Natural killer cell (primary cell): ENCODE measurements around the gene SNAPC4. TPM values are rescaled to one million over a fixed set of nuclear protein-coding genes. Genes with fewer than 3 reads are reported as not detected.

Experiments used
- ATAC-seq, 3 donors: fragments of 150-1000 bp in 2 of 3; fragments of 200-7000 bp in 1 of 3; cut with Tn5 transposase; 1 replicate in 1 of 3; 2 replicates in 2 of 3; pipeline ENCODE4 v1.10.0; 2021; ENCODE audit warnings: mild to moderate bottlenecking in 2 of 3, moderate library complexity in 2 of 3
- DNase-seq, 2 donors: peaks; one replicate each; pipeline versions ENCODE4 v3.0.0 to v3.0.0-alpha.2; 2013 to 2021; ENCODE audit warnings: mixed read lengths in 1 of 2
- H3K27ac ChIP-seq: one replicate; pipeline ENCODE4 v1.5.1; 2013; ENCODE audit warnings: mild to moderate bottlenecking, low read length
- H3K27me3 ChIP-seq: one replicate; pipeline ENCODE4 v1.6.1; 2013; ENCODE audit warnings: low read length; ENCODE audit not compliant: control insufficient read depth, insufficient read depth
- H3K36me3 ChIP-seq: one replicate; pipeline ENCODE4 v1.6.1; 2013; ENCODE audit warnings: low read length; ENCODE audit not compliant: control insufficient read depth, insufficient read depth
- H3K4me1 ChIP-seq: one replicate; pipeline ENCODE4 v1.6.1; 2013; ENCODE audit warnings: low read length; ENCODE audit not compliant: control insufficient read depth, insufficient read depth
- H3K4me3 ChIP-seq: one replicate; pipeline ENCODE4 v1.5.1; 2013; ENCODE audit warnings: low read length
- H3K9me3 ChIP-seq: one replicate; pipeline ENCODE4 v1.6.1; 2013; ENCODE audit warnings: low read length; ENCODE audit not compliant: control insufficient read depth, insufficient read depth
- H3K27ac Mint-ChIP-seq, 2 donors: one replicate each; pipeline ENCODE4 v1.8.0; 2022; ENCODE audit warnings: mild to moderate bottlenecking in 2 of 2, mixed read lengths in 2 of 2, moderate library complexity in 1 of 2
- H3K27me3 Mint-ChIP-seq, 2 donors: one replicate each; pipeline ENCODE4 v1.8.0; 2022; ENCODE audit warnings: low read depth in 2 of 2, mixed read lengths in 2 of 2
- H3K36me3 Mint-ChIP-seq: one replicate; pipeline ENCODE4 v1.8.0; 2022; ENCODE audit warnings: mixed read lengths
- H3K4me1 Mint-ChIP-seq, 2 donors: one replicate each; pipeline ENCODE4 v1.8.0; 2022; ENCODE audit warnings: mixed read lengths in 2 of 2
- H3K4me3 Mint-ChIP-seq: one replicate; pipeline ENCODE4 v1.8.0; 2022; ENCODE audit warnings: mild to moderate bottlenecking, moderate library complexity, mixed read lengths
- H3K9me3 Mint-ChIP-seq, 2 donors: one replicate each; pipeline ENCODE4 v1.8.0; 2022; ENCODE audit warnings: mixed read lengths in 2 of 2
- CTCF ChIP-seq: fragments of 200-600 bp; IDR thresholded peaks from one replicate; pipeline ENCODE4 v1.8.0; 2022; ENCODE audit warnings: antibody characterized with exemption
- WGBS: methylation state at CpG from one replicate; pipeline ENCODE4 v1.1.7; 2013; ENCODE audit warnings: missing lambda C conversion rate; ENCODE audit not compliant: insufficient coverage; 5-methylcytosine and 5-hydroxymethylcytosine counted together
- intact Hi-C: fragments of 100-400 bp; cut with micrococcal nuclease; formaldehyde crosslinking; loops from one replicate; pipeline ENCODE4 v1.14.2; 2022
- total RNA-seq, 4 donors: library from RNA; stranded (reverse); fragments of 120-200 nt in 1 of 4; gene quantifications; one replicate each; pipeline versions ENCODE4 v1.2.3 to v1.2.4, GENCODE V29; 2013 to 2022

The SNAPC4 gene
- total RNA-seq, 3 donors from 2014 or later (not counting 1 experiment from before 2014, with no cell fraction given): 9.0 to 11.3 (median 9.4) TPM

DNA sequence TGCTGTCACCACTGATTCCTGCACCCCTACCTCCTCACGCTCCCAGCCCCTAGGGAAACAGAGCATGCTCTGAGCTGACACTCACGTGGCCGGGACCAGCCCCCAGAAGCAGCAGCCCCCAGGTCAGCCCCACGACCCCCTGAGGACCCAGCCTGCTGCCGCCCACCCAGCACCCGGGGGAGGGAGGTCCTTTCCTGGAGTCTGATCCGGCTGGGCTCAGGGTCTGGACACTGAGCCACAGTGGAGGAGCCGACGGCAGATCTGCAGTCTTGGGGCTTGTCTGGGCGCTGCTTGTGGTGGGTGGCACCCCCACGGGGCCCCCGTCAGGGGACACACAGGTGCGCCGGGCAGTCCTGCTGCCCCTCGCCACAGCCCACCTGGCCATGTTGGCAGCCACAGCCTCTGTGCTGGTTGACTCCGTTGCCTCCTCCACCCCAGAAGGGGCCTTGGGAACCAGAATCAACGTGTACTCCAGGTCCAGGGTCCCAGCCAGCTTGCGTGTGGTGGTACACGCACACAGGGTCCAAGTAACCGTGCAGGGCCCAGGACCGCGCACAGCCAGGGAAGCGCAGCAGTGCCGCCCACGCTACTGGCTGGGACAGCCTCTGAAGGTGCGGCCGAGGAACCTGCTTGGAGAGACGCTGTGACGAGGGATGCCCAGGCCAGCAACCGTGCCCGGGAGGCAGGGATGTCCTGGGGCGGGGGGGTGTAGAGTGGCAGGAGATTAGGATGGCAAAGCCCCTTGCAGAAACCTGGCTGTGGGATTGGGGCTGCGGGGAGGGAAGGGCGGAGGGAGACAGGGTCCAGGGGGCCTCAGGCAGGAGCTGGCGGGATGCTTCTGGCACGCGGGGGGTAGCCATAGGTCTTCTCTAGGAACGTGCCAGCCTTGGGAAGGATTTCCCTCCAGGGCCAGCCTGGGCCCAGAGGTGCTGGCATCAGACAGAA lies 39.9 kb downstream of the SNAPC4 start:
- DNase-seq (no peak), ATAC-seq (no peak)
- peaks cover 2% of the 10 kb centered on the region for H3K36me3 ChIP-seq
- WGBS: 91% methylated on average over 38 of the region's 38 CpGs
- Mint-ChIP-seq H3K4me1 (peaks cover 0 to 5% of the 10 kb centered on the region in 2 donors), H3K4me3 (no peak overlapping the region), H3K27me3 (no peaks in the 10 kb centered on the region), H3K27ac (peak overlapping the region in 1 of 2 donors; percentile 51), H3K36me3 (no peaks in the 10 kb centered on the region), H3K9me3 (no peaks in the 10 kb centered on the region)
- no peaks in the 10 kb centered on the region for H3K27me3 ChIP-seq
- no peak for TF ChIP-seq CTCF
- H3K4me3 ChIP-seq: no peak overlapping the region
- intact Hi-C loops: loop anchor here (10.0 kb wide), 1 partner anchor 45 kb away; no protein-coding TSS in a partner anchor
- H3K9me3 ChIP-seq: no peaks in the 10 kb centered on the region
- no peak overlapping the region for H3K27ac ChIP-seq
- peaks cover 22% of the 10 kb centered on the region for H3K4me1 ChIP-seq

DNA sequence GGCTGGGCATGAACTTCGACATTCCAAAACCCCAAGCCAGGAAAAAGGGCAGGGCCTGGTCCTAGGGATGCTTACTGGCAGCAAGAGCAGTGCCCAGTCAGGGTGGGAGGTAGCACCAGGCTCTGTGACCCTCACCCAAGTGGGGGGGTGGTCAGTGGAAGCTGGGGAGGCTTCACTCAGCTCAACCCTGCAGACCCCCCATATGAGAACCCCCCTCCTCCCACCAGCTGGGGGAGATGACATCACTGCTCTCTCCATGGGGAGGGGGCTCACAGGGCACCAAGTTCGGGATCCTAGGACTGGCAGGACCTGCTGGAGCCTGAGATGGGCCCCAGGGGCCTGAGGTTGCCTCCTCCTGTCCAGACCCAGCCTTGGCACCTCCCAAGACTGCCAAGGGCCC lies 41.1 kb downstream of the SNAPC4 start:
- ATAC-seq (no peak), DNase-seq (no peak)
- TF ChIP-seq CTCF: no peak
- Histone ChIP-seq H3K36me3 (peaks cover 2% of the 10 kb centered on the region), H3K27ac (no peak overlapping the region), H3K9me3 (no peaks in the 10 kb centered on the region), H3K4me3 (no peak overlapping the region), H3K27me3 (no peaks in the 10 kb centered on the region), H3K4me1 (peaks cover 12% of the 10 kb centered on the region)
- WGBS: 68% methylated on average over 2 of the region's 2 CpGs
- H3K27me3 Mint-ChIP-seq: no peaks in the 10 kb centered on the region
- no peaks in the 10 kb centered on the region for H3K36me3 Mint-ChIP-seq
- H3K27ac Mint-ChIP-seq: no peak overlapping the region
- H3K4me1 Mint-ChIP-seq: peaks cover 0 to 5% of the 10 kb centered on the region in 2 donors
- no peaks in the 10 kb centered on the region for H3K9me3 Mint-ChIP-seq
- no peak overlapping the region for H3K4me3 Mint-ChIP-seq
- intact Hi-C loops: no loop called here

GRCh38 chr9:136358016-136358415 lies 42.0 kb downstream of the SNAPC4 start:
- WGBS: 93% methylated on average over 29 of the region's 29 CpGs
- H3K4me3 Mint-ChIP-seq: no peak overlapping the region
- ATAC-seq (no peak), DNase-seq (no peak)
- H3K36me3 Mint-ChIP-seq: no peaks in the 10 kb centered on the region
- Histone ChIP-seq H3K9me3 (no peaks in the 10 kb centered on the region), H3K4me1 (peaks cover 8% of the 10 kb centered on the region), H3K27me3 (no peaks in the 10 kb centered on the region), H3K4me3 (no peak overlapping the region), H3K36me3 (peaks cover 2% of the 10 kb centered on the region), H3K27ac (no peak overlapping the region)
- H3K27me3 Mint-ChIP-seq: no peaks in the 10 kb centered on the region
- peaks cover 0 to 5% of the 10 kb centered on the region in 2 donors for H3K4me1 Mint-ChIP-seq
- no peak overlapping the region for H3K27ac Mint-ChIP-seq
- TF ChIP-seq CTCF: no peak
- intact Hi-C loops: no loop called here
- no peaks in the 10 kb centered on the region for H3K9me3 Mint-ChIP-seq
